Measurements from ENCODE around the gene AP1G2.

AP1G2 gene

GRCh38 chr14:23564876-23565275, 2.7 kb downstream of the AP1G2 start:
- Histone ChIP-seq H3K27me3 (ENCODE audit: insufficient read depth, poor library complexity, severe bottlenecking) (no peaks in the 10 kb centered on the region), H3K27ac (replicated peaks) (no peak overlapping the region), H3K4me3 (replicated peaks; ENCODE audit: insufficient read depth, low read length) (no peak overlapping the region)
- TF ChIP-seq POLR2AphosphoS5 (IDR thresholded peaks at IDR 0.05; ENCODE audit: low read depth) = no peak
- TF ChIP-seq REST (IDR thresholded peaks at IDR 0.05; ENCODE audit: insufficient replicate concordance, low read depth) = no peak
- TF ChIP-seq SPI1 (IDR thresholded peaks at IDR 0.05; ENCODE audit: borderline replicate concordance, low read depth) = no peak
- no peak for TF ChIP-seq CTCF (IDR thresholded peaks at IDR 0.05; ENCODE audit: insufficient read depth, low read length)
- TF ChIP-seq GABPA (IDR thresholded peaks at IDR 0.05; ENCODE audit: low read depth) = no peak
- DNase-seq (ENCODE audit: low read depth in 1 of 2, low spot score in 1 of 2) = no peak

GRCh38 chr14:23564181-23564812, 3.3 kb downstream of the AP1G2 start:
- Histone ChIP-seq H3K27me3 (ENCODE audit: insufficient read depth, poor library complexity, severe bottlenecking) (no peaks in the 10 kb centered on the region), H3K4me3 (replicated peaks; ENCODE audit: insufficient read depth, low read length) (no peak overlapping the region), H3K27ac (replicated peaks) (no peak overlapping the region)
- no peak for DNase-seq (ENCODE audit: low read depth in 1 of 2, low spot score in 1 of 2)
- no peak for TF ChIP-seq SPI1 (IDR thresholded peaks at IDR 0.05; ENCODE audit: borderline replicate concordance, low read depth)
- TF ChIP-seq POLR2AphosphoS5 (IDR thresholded peaks at IDR 0.05; ENCODE audit: low read depth) = 0 out of 2 replicates have a peak, but pooled peaks have one; percentile 51

- Histone ChIP-seq H3K27me3 (ENCODE audit: insufficient read depth, poor library complexity, severe bottlenecking) (no peaks in the 10 kb centered on the region), H3K27ac (replicated peaks) (no peak overlapping the region), H3K4me3 (replicated peaks; ENCODE audit: insufficient read depth, low read length) (no peak overlapping the region)
- DNase-seq (ENCODE audit: low read depth in 1 of 2, low spot score in 1 of 2) = no peak
- TF ChIP-seq SPI1 (IDR thresholded peaks at IDR 0.05; ENCODE audit: borderline replicate concordance, low read depth) (no peak), CTCF (IDR thresholded peaks at IDR 0.05; ENCODE audit: insufficient read depth, low read length) (no peak), REST (IDR thresholded peaks at IDR 0.05; ENCODE audit: insufficient replicate concordance, low read depth) (no peak), GABPA (IDR thresholded peaks at IDR 0.05; ENCODE audit: low read depth) (no peak), POLR2AphosphoS5 (IDR thresholded peaks at IDR 0.05; ENCODE audit: low read depth) (no peak)
Observed at GRCh38 chr14:23563473-23564180, 4.0 kb downstream of the AP1G2 start.

- TF ChIP-seq SPI1 (IDR thresholded peaks at IDR 0.05; ENCODE audit: borderline replicate concordance, low read depth) (no peak), CTCF (IDR thresholded peaks at IDR 0.05; ENCODE audit: insufficient read depth, low read length) (peak; percentile 93), GABPA (IDR thresholded peaks at IDR 0.05; ENCODE audit: low read depth) (no peak), POLR2AphosphoS5 (IDR thresholded peaks at IDR 0.05; ENCODE audit: low read depth) (peak; percentile 19; the same call in 1 of the 2 replicates), REST (IDR thresholded peaks at IDR 0.05; ENCODE audit: insufficient replicate concordance, low read depth) (no peak)
- Histone ChIP-seq H3K27ac (replicated peaks) (no peak overlapping the region), H3K27me3 (ENCODE audit: insufficient read depth, poor library complexity, severe bottlenecking) (no peaks in the 10 kb centered on the region), H3K4me3 (replicated peaks; ENCODE audit: insufficient read depth, low read length) (no peak overlapping the region)
- peak in 1 of 2 experiments; percentile 61 for DNase-seq (ENCODE audit: low read depth in 1 of 2, low spot score in 1 of 2)
Observed at GRCh38 chr14:23562822-23563472, 4.6 kb downstream of the AP1G2 start.
